GM19239 (cell line): ENCODE data around the gene ASB14.
"Not testable (repeated sequence)": the region's sequence is repeated elsewhere in the genome, so short reads cannot be mapped to it uniquely, and the experiment has no call there.

Experiments
- DNase-seq: peaks from one replicate; pipeline ENCODE4 v3.0.0; 2011; ENCODE audit warnings: low spot score; ENCODE audit not compliant: insufficient read length
- FAIRE-seq: peaks from 2 replicates; lab custom pipeline; 2011; peaks lifted over from hg19 to GRCh38; lab: Jason Lieb, UNC

The ASB14 gene

GRCh38 chr3:57292159-57292896 is at the start of gene ASB14:
Gene ASB14, minus strand, starts transcription at chr3:57292685. Its CDS starts 652 bp downstream, at chr3:57292033.
- FAIRE-seq = no peak
- DNase-seq = no peak

- DNase-seq, FAIRE-seq: not testable (repeated sequence)
Observed at GRCh38 chr3:57339071-57339642, 46.7 kb upstream of the ASB14 start.

DNA sequence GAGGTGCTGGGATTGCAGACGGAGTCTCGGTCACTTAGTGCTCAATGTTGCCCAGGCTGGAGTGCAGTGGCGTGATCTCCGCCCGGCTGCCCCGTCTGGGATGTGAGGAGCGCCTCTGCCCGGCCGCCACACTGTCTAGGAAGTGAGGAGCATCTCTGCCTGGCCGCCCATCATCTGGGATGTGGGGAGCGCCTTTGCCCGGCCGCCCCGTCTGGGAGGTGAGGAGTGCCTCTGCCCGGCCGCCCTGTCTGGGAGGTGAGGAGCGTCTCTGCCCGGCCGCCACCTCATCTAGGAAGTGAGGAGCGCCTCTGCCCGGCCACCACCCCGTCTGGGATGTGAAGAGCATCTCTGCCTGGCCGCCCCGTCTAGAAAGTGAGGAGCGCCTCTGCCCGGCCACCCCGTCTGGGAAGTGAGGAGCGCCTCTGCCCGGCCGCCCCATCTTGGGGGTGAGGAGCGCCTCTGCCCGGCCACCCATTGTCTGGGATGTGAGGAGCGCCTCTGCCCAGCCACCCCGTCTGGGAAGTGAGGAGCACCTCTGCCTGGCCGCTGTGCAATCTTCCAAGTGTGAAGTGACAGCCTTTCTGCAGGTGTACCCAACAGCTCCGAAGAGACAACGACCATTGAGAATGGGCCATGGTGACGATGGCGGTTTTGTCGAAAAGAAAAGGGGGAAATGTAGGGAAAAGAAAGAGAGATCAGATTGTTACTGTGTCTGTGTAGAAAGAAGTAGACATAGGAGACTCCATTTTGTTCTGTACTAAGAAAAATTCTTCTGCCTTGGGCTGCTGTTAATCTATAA is 46.0 kb upstream of the ASB14 start:
- not testable (repeated sequence) for FAIRE-seq

GRCh38 chr3:57335283-57335938 is 42.9 kb upstream of the ASB14 start:
- FAIRE-seq = no peak

More for the DNA sequence above, 46.0 kb upstream of the ASB14 start:
- DNase-seq = not testable (repeated sequence)

GRCh38 chr3:57331078-57331610 is 38.7 kb upstream of the ASB14 start:
- no peak for FAIRE-seq
- DNase-seq = no peak

More at GRCh38 chr3:57335283-57335938, 42.9 kb upstream of the ASB14 start:
- DNase-seq = no peak

DNA sequence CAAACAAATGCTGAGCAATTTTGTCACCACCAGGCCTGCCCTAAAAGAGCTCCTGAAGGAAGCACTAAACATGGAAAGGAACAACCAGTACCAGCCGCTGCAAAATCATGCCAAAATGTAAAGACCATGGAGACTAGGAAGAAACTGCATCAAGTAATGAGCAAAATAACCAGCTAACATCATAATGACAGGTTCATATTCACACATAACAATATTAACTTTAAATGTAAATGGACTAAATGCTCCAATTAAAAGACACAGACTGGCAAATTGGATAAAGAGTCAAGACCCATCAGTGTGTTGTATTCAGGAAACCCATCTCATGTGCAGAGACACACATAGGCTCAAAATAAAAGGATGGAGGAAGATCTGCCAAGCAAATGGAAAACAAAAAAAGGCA is 34.0 kb upstream of the ASB14 start:
- DNase-seq, FAIRE-seq: not testable (repeated sequence)

- FAIRE-seq (no peak), DNase-seq (no peak)
Observed at GRCh38 chr3:57314204-57314603, 21.7 kb upstream of the ASB14 start.

GRCh38 chr3:57309769-57310360 is 17.4 kb upstream of the ASB14 start:
- FAIRE-seq = no peak
- DNase-seq = no peak

DNA sequence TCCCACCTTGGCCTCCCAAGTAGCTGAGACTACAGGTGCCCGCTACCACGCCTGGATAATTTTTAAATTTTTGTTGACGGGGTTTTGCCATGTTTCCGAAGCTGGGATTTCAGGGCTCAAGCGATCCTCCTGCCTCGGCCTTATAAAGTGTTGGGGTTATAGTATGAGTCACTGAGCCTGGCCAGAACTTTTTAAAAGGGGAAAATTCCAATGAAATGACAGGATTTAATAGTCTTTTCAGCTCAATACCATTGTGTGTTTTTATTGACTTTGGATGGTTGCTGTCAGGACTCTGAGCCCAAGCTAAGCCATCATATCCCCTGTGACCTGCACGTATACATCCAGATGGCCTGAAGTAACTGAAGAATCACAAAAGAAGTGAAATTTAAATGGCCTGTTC is 11.0 kb upstream of the ASB14 start:
- DNase-seq = not testable (repeated sequence)

GRCh38 chr3:57298041-57298440 is 5.6 kb upstream of the ASB14 start:
- no peak for DNase-seq
- no peak for FAIRE-seq

More for the DNA sequence above, 11.0 kb upstream of the ASB14 start:
- FAIRE-seq = not testable (repeated sequence)

DNA sequence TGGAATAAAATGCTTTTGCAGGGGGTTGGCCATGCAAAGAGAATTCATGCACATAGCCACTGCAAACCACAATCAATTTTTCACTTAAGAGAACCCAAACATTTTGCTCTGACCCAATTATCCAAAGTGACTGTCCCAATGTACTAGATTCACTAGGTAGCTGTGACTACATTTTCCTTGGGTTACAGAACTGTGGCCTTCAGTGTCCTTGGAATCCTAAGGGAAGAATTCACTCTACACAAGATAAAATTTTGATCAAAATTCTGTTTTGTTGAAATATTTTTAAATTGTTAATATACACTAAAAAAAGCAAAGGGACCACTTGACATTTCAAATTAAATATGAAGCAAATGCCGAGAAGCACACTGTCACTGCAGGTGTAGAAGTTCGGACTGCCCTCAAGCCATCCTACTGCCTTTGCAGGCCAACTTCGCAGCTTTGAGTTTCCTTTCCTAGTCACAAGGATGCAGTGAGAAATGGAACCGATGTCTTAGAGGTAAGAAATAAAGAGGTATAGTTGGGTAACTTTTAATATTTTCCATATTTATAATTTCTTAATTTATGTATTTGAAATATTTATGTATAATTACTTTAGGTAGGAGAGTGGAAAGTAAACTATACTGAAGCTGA is 527 bp upstream of the ASB14 start:
- DNase-seq (no peak), FAIRE-seq (no peak)

DNA sequence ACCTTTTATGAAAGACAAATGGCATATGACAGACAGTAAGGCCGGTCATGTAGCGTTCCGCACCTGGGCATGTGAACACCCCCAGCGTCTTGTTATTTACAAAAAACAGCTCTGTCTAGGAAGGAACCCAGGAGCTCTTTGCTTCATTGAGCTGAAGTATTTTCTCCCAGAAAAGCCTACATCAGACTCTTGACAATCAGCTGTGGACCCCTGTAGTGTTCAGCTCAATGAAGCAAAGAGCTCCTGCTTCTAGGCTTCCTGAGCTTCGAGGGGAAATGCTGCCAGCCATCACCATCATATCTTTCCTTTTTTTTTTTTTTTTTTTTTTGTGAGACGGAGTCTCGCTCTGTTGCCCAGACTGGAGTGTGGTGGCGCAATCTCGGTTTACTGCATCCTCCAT is 4.1 kb downstream of the ASB14 start:
- FAIRE-seq (no peak), DNase-seq (no peak)

DNA sequence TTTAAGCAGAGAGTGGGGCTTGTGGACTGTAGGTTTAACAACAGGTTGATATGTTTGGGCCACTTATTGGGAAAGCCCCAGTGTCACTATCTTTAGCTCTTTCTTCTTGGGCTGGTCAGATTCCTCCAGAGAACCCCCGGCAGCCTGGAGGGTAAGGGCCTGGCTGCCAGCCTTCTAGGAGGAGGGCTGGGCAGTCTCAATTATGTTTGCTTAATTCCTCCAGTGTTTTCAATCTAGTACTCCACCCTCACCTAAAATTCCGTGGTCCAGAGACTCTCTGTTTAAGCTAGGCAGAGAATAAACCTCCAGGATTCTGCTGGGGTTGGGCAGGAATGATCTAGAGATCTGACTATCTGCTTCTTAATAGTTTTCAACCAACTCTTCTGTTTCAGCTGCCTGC is 5.3 kb downstream of the ASB14 start:
- DNase-seq (no peak), FAIRE-seq (no peak)

DNA sequence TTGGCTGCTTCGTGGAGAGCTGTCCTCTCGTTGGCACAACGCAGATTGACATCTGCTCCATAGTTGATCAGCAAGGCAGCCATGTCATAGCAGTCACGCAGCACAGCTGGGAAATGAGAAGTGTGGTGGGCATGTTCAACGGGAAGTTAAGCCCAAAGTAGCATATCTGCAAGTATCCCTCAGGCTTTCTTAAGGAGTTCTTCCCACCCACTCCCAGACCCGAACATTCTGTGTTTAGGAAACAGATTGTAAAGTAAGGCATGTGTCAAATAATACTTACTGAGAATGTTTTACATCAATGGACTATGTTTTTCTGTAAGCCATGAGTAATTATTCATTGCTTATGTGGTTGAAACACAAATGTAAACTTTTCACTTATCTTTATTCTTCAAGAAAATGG is 9.2 kb downstream of the ASB14 start:
- DNase-seq = no peak
- no peak for FAIRE-seq

DNA sequence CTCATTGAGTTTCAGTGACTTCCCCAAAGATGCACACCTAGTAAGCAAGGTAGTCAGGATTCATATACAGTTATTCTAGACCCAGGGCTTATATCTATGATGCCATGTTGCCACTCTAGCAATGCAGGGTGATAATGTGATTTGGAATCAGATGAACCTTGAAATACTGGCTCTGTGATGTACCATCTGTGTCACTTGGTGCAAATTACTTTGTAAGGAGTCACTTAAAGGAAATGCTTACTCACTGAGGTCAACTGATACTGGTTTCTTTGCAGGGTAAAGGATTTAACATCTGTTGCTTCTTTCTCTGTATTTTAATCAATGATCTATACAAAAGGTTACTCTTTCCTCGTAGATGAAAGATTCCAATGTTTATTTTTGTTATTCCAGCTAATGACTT is 10.8 kb downstream of the ASB14 start:
- no peak for FAIRE-seq
- DNase-seq = no peak

- FAIRE-seq (no peak), DNase-seq (no peak)
Observed at GRCh38 chr3:57279685-57280084, 12.8 kb downstream of the ASB14 start.

GRCh38 chr3:57278237-57278636 is 14.2 kb downstream of the ASB14 start:
- no peak for FAIRE-seq
- DNase-seq = no peak

GRCh38 chr3:57275393-57275792 is 17.1 kb downstream of the ASB14 start:
- DNase-seq = no peak
- no peak for FAIRE-seq

- no peak for DNase-seq
- no peak for FAIRE-seq
Observed at GRCh38 chr3:57274845-57275244, 17.6 kb downstream of the ASB14 start.
